Stimulated activated CD4-positive, alpha-beta T cell treated with anti-CD3 and anti-CD28 coated beads, Interleukin-1b, Interleukin-23, amount 100 ng/mL, for 48 hours (primary cell): ENCODE data around the gene RGS17.

Experiments
- DNase-seq: peaks from one replicate; pipeline ENCODE4 v3.0.0-alpha.2; 2020

The RGS17 gene

GRCh38 chr6:153076431-153076830, 54.7 kb downstream of the RGS17 start:
- DNase-seq = no peak

DNA sequence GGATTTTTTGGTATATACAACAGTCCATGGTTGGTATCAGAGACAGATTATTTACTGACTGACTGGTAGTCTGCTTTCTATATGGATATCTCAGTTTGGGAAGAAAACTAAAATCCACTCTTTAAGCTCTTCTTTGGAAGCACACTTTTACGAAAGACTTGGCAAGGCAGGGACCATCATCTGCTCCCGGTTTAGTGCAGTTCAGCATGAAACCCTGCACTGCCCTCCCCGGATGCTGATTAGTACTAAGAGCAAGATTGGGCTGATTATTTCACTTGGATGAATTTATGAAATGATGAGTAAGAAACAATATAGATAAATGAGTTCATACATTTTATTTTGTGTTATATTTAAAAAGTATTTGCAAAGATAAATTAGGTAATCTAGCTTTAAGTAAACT, 56.3 kb downstream of the RGS17 start:
- no peak for DNase-seq

GRCh38 chr6:153073841-153074240, 57.2 kb downstream of the RGS17 start:
- DNase-seq = no peak

DNA sequence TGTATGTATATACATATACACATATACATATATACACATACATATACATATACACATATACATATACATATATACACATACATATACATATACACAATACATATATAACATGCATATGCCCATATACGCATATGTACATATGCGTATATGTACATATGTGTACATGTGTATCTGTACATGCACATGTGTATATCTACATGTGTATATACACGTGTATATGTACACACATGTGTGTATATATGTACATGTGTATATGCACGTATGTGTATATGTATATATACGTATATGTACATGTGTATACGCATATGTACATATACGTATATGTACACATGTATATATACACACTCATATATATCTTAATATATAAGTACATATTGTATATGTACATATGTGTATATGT, 60.3 kb downstream of the RGS17 start:
- DNase-seq = no peak

GRCh38 chr6:153069897-153070296, 61.2 kb downstream of the RGS17 start:
- DNase-seq = no peak

DNA sequence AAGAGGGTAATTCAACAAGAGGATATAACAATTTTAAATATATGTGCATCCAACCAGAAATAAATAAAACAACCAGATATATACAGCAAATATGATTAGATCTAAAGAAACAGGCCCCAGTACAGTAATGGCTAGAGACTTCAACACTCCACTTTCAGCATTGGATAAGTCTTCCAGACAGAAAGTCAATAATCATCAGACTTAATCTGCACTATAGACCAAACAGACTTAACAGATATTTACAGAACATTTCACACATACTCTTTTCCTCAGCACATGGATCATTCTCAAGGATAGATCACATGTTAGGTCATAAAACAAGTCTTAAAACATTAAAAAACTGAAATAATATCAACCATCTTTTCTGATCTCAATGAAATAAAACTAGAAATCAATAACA, 65.9 kb downstream of the RGS17 start:
- DNase-seq = no peak

- DNase-seq = no peak
Observed at GRCh38 chr6:153063936-153064335, 67.1 kb downstream of the RGS17 start.

DNA sequence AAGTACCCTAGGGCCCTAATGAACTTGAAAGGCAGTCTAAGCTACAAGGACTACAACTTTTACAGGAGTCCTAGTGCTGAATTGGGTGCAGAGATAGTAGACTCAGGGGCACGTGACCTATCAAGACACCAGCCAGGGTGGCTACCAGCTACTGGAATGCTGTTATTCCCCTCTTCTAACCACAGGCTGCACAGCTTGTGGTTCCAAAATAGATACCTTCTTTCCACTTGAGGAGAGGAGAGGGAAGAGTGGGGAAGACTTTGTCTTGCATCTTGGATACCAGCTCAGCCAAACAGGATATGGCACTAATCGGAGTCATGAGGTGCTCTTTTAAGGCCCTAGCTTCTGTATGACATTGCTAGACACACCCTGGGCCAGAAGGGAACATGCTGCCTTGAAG, 68.6 kb downstream of the RGS17 start:
- DNase-seq = no peak

GRCh38 chr6:153059757-153060156, 71.3 kb downstream of the RGS17 start:
- DNase-seq = no peak

DNA sequence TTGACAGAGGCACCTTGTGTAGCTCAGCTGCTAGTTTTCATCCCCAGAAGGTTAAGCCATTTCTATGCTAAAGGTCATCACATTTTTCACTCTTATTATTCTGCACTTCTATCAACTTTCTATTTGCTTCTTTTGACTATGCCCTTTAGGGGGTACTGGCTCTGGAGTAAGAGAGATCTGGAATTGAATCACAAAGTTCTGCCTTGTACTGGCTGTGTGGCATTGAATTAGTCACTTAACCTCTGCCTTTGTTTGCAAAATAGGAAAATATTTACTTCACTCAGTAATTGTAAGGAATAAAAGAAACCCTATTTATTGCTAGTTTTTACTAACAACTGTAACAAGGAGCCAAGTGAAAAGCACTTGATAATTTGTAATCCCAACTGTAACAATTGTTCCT, 71.8 kb downstream of the RGS17 start:
- no peak for DNase-seq

- DNase-seq = no peak
Observed at GRCh38 chr6:153058909-153059308, 72.2 kb downstream of the RGS17 start.

DNA sequence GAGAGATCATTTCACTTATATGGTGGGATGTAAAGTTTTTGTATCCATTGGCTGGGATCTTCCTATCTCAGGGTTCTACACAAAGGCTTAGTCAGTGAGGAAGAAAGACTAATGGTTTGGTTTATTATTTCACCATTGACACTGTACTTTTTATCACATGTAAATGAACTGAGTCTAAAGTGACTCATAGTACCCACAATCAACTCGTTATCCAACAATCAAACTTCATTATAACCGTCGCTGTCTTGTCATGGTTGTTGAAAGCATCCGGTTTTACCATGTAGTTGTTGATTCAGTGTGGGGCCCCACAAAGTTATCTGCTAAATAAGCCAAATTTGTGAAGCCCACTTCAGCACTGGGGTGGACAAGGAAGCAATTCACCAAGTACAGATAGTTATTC, 72.8 kb downstream of the RGS17 start:
- DNase-seq = no peak

DNA sequence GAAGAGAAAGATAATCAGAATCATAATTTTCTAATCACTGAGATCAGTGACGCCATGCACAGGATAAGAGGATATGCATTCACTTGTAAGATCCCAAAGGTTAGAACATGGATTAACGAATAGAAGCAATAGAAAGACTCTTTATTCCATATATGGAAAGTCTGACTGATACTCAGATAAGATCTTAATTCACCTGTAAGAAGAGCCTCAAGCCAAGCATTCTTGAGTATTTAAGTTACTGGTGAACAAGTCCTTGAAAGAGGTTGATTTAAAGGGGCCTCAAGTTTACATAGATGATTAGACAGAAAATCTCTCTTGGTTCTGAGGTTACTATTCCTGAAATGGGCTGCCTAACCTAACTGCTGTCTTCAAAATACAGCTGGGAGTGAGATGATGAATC, 74.8 kb downstream of the RGS17 start:
- no peak for DNase-seq

- no peak for DNase-seq
Observed at GRCh38 chr6:153051801-153052200, 79.3 kb downstream of the RGS17 start.

DNA sequence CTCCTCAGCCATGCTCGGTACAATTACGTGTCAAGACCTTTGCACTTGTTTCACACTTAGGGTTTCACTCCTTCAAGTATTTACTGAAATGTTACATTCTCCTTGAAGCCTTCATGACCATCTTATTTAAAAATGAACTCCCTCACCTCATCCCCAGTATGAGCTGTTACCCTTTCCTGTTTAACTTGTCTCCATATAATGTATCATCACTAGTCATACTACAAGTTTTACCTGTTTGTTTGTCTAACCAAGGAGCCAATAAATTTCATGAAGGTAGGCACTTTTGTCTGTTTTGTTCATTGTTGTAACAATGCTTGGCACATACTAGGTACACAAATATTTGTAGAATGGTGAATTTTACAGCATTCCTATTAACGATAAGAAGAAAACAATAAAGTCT, 82.5 kb downstream of the RGS17 start:
- DNase-seq = no peak

- DNase-seq = no peak
Observed at GRCh38 chr6:153047386-153047785, 83.7 kb downstream of the RGS17 start.

DNA sequence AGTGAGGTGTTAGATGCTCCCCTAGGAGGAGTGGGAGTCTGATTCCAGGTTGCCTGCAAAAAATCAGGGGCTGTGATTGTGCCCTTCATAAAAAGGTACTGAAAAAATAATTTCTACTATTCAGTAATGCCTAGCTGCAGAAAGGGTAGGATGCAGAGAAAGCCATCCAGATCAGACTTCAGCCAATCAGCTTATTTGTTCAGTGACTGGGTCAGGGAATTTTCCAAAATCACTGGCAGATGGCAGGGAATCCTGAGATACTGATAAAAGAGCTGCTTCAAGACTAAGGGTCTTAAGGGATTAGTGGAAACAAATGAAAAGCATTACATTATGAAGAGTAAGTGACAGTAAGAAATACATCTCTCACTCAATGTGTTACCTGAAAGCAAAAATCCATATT, 85.8 kb downstream of the RGS17 start:
- no peak for DNase-seq

GRCh38 chr6:153044295-153044694, 86.8 kb downstream of the RGS17 start:
- no peak for DNase-seq

DNA sequence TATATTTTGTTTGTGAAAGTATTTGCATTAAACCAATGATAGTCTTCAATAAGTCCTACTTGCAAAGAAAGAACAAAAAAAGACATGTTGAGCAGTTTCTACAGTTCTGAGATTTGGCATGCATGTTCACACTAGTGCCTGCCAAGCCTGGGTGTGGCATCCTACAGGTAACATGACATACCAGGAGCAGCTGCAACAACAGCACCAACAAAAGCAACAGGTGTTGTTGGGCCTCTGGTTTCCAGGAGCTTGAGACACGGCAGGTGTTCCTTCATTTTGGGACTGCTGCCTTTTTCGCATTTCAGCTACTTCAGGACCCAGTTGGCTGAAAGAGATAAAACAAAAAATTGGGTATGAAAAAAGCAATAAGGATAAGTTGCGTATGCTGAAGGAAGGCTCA, 87.4 kb downstream of the RGS17 start:
- DNase-seq = no peak

DNA sequence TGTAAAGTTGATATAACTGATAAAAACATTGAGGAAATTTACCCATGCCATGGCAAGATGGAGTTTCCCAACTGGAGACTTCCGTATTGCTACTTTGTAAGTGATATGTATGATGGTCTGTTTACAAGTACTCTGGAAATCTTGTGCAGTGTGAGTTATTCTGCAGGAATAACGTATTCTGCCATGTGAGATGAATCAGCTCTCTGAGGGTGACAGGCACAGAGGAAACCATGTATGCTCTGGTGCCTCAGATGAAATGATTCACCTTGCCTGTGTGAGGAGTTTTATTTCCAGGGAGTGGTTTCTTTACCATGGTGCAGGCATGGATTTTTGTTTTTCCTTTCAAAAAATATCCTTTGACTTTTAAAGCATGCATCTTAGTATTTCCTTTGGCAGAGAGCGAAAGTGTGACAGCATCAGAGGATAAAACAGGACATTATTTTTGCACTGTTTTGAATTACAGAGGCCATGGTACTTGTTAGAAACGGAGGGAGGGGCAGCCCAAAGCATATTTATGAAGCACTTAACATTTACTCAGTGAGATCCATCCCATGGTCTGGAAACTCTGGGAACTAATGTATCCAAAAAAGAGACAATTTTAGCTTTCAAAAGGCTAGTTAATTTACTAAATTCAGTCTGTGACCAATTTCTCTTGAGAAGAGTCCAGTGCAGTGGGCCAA, 92.6 kb downstream of the RGS17 start:
- DNase-seq = no peak

- DNase-seq = no peak
Observed at GRCh38 chr6:153034139-153034538, 96.9 kb downstream of the RGS17 start.

- no peak for DNase-seq
Observed at GRCh38 chr6:153032255-153032882, 98.7 kb downstream of the RGS17 start.

- DNase-seq = no peak
Observed at GRCh38 chr6:153031335-153031955, 99.6 kb downstream of the RGS17 start.

DNA sequence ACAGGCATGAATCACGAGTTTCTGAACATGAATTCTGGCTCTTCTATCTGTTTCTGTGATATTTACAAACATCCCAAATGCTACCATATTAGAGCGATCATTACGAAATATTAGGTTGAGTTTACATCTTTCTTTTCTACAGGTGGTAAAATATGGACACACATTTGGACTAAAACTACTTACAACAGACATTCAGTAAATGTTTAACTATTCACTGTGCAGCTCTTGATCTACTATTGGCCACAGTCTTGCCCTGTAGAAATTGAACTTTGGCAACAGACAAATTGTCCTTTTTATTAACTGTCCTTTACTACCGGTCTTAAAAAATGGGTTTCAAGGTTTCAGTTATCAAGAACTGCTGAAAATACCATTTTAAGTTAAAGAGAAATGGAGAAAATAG, 102.1 kb downstream of the RGS17 start:
- DNase-seq = no peak

- no peak for DNase-seq
Observed at GRCh38 chr6:153028286-153028685, 102.8 kb downstream of the RGS17 start.
